ENCODE results near the gene UBA5.

GRCh38 chr3:132669256-132669777 lies 9.2 kb downstream of the UBA5 start:
- no peak for TF ChIP-seq CTCF (IDR thresholded peaks at IDR 0.05; ENCODE audit: insufficient read depth, low read depth, low read length)
- TF ChIP-seq EZH2 (IDR thresholded peaks at IDR 0.05; ENCODE audit: insufficient read depth, low read length), result no peak

All from astrocyte (in vitro differentiated cells and primary cell).